Kidney epithelial cell (primary cell): ENCODE data around the gene PDE11A. TPM values are rescaled to one million over a fixed set of nuclear protein-coding genes. Genes with fewer than 3 reads are reported as not detected.

Source experiments
- DNase-seq: peaks from one replicate; pipeline ENCODE4 v3.0.0-alpha.2; 2010; ENCODE audit warnings: low read depth
- H3K27me3 ChIP-seq: 2 replicates; pipeline ENCODE4 v1.6.0; 2011; ENCODE audit warnings: low read length; ENCODE audit not compliant: control insufficient read depth, insufficient read depth
- H3K36me3 ChIP-seq: 2 replicates; pipeline ENCODE4 v1.5.1; 2011; ENCODE audit warnings: low read length; ENCODE audit not compliant: control insufficient read depth, insufficient read depth
- H3K4me3 ChIP-seq: 2 replicates; pipeline ENCODE4 v1.5.1; 2011; ENCODE audit warnings: low read depth, mild to moderate bottlenecking, control low read depth, low read length
- CTCF ChIP-seq: IDR thresholded peaks from 2 replicates; pipeline ENCODE4 v1.5.1; 2011; ENCODE audit warnings: mild to moderate bottlenecking, moderate library complexity, low read length, control low read depth, inconsistent platforms; ENCODE audit not compliant: insufficient read depth, poor library complexity, severe bottlenecking
- total RNA-seq: library from RNA; depleted of rRNA; stranded (reverse); fragments of >200 nt; gene quantifications from 2 replicates; pipeline ENCODE4 v1.2.3, GENCODE V29; 2015

PDE11A gene
- total RNA-seq, 1 donor from 2014 or later, result 0.13 TPM

- no peak overlapping the region for H3K4me3 ChIP-seq
- H3K27me3 ChIP-seq, result no peaks in the 10 kb centered on the region
- no peak for DNase-seq
- TF ChIP-seq CTCF, result no peak
- H3K36me3 ChIP-seq, result no peaks in the 10 kb centered on the region
Observed at GRCh38 chr2:177649568-177650518, 422.7 kb downstream of the PDE11A start.

- H3K36me3 ChIP-seq, result no peaks in the 10 kb centered on the region
- no peak for DNase-seq
- H3K4me3 ChIP-seq, result no peak overlapping the region
- no peaks in the 10 kb centered on the region for H3K27me3 ChIP-seq
- no peak for TF ChIP-seq CTCF
Observed at GRCh38 chr2:177646791-177647190, 425.8 kb downstream of the PDE11A start.

GRCh38 chr2:177646241-177646640 is 426.3 kb downstream of the PDE11A start:
- no peak for TF ChIP-seq CTCF
- no peak for DNase-seq
- H3K27me3 ChIP-seq, result no peaks in the 10 kb centered on the region

GRCh38 chr2:177641331-177641730 is 431.2 kb downstream of the PDE11A start:
- Histone ChIP-seq H3K36me3 (no peaks in the 10 kb centered on the region), H3K4me3 (no peak overlapping the region), H3K27me3 (no peaks in the 10 kb centered on the region)
- TF ChIP-seq CTCF, result no peak
- no peak for DNase-seq

More at GRCh38 chr2:177646241-177646640, 426.3 kb downstream of the PDE11A start:
- H3K36me3 ChIP-seq, result no peaks in the 10 kb centered on the region
- H3K4me3 ChIP-seq, result no peak overlapping the region

- DNase-seq, result no peak
- Histone ChIP-seq H3K4me3 (no peak overlapping the region), H3K36me3 (no peaks in the 10 kb centered on the region), H3K27me3 (no peaks in the 10 kb centered on the region)
- no peak for TF ChIP-seq CTCF
Observed at GRCh38 chr2:177640423-177640822, 432.2 kb downstream of the PDE11A start.
